ENCODE measurements around the gene GCHFR. TPM values are rescaled to one million over a fixed set of nuclear protein-coding genes. Genes with fewer than 3 reads are reported as not detected.
A peak's percentile ranks its signal among the peaks of the same experiment; 100 is the strongest.

The GCHFR gene
- polyA plus RNA-seq, 1 of the 3 experiments (the other 2 are of a cell fraction) = 0.67 TPM

- Histone ChIP-seq H3K4me1 (ENCODE audit: control insufficient read depth in 1 of 2, insufficient read depth in 2 of 2, low read depth in 1 of 2, low read length in 1 of 2) (peaks cover 38 to 59% of the 10 kb centered on the region in 2 experiments; a peak in 3 of 4 replicates), H3K36me3 (replicated peaks in 1 of 2; ENCODE audit: control insufficient read depth in 1 of 2, insufficient read depth in 2 of 2, low read length in 1 of 2) (peaks cover 0 to 4% of the 10 kb centered on the region in 2 experiments), H3K9me2 (no peaks in the 10 kb centered on the region), H3K4me3 (ENCODE audit: low read depth in 2 of 2, low read length in 1 of 2) (no peak overlapping the region), H3K4me2 (no peak overlapping the region), H3K9ac (no peak overlapping the region), H3K9me3 (no peaks in the 10 kb centered on the region), H3K79me2 (ENCODE audit: insufficient read depth) (no peaks in the 10 kb centered on the region), H4K20me1 (ENCODE audit: insufficient read depth) (no peaks in the 10 kb centered on the region), H2AFZ (ENCODE audit: low read depth) (no peak overlapping the region), H3K27ac (ENCODE audit: low read depth in 2 of 2, low read length in 1 of 2) (peak overlapping the region in 1 of 2 experiments; percentile 34; a peak in 1 of 4 replicates), H3K27me3 (ENCODE audit: insufficient read depth) (no peaks in the 10 kb centered on the region), H3F3A (replicated peaks; ENCODE audit: insufficient read depth) (peaks cover 12% of the 10 kb centered on the region)
- no peak for DNase-seq
- WGBS (ENCODE audit: low lambda C conversion rate) = 95% methylated on average over 8 of the region's 8 CpGs
- ChIA-PET POLR2A (no interaction called here), CTCF (interaction anchor here (1.4 to 31.8 kb wide), 3 partner anchors 18 to 109 kb away, joined by 5 to 555 read pairs (median 118); partner anchors contain the start of genes RHOV and RMDN3)
- TF ChIP-seq MEF2A (IDR thresholded peaks at IDR 0.05; ENCODE audit: borderline replicate concordance, low read depth) (no peak), TCF12 (IDR thresholded peaks at IDR 0.05) (no peak), FOXJ3 (CRISPR knock-in tag; IDR thresholded peaks at IDR 0.05) (no peak), NFIC (IDR thresholded peaks at IDR 0.05; ENCODE audit: borderline replicate concordance) (no peak), CTCF (IDR thresholded peaks at IDR 0.05) (no peak), RXRA (IDR thresholded peaks at IDR 0.05; ENCODE audit: borderline replicate concordance, low read depth) (no peak), SIN3A (IDR thresholded peaks at IDR 0.05; ENCODE audit: borderline replicate concordance, low read depth, low read length) (no peak), TAF1 (IDR thresholded peaks at IDR 0.05; ENCODE audit: borderline replicate concordance, low read depth, low read length) (no peak)
Measured at GRCh38 chr15:40764629-40765103, 798 bp downstream of the GCHFR start.

- no peaks in the 10 kb centered on the region for H3K79me2 ChIP-seq (ENCODE audit: insufficient read depth)
- H3K36me3 ChIP-seq (replicated peaks in 1 of 2; ENCODE audit: control insufficient read depth in 1 of 2, insufficient read depth in 2 of 2, low read length in 1 of 2) = peaks cover 0 to 4% of the 10 kb centered on the region in 2 experiments
- no peaks in the 10 kb centered on the region for H3K27me3 ChIP-seq (ENCODE audit: insufficient read depth)
- WGBS (ENCODE audit: low lambda C conversion rate) = 71% methylated on average over 7 of the region's 7 CpGs
- no peak overlapping the region for H3K9ac ChIP-seq
- H3K4me2 ChIP-seq = peak overlapping the region; percentile 42; the same call in 1 of the 2 replicates
- H3K27ac ChIP-seq (ENCODE audit: low read depth in 2 of 2, low read length in 1 of 2) = peak overlapping the region in 1 of 2 experiments; percentile 73; a peak in 2 of 4 replicates
- H3K4me3 ChIP-seq (ENCODE audit: low read depth in 2 of 2, low read length in 1 of 2) = no peak overlapping the region
- DNase-seq = peak; percentile 57
- H3K9me2 ChIP-seq = no peaks in the 10 kb centered on the region
- H3F3A ChIP-seq (replicated peaks; ENCODE audit: insufficient read depth) = peaks cover 12% of the 10 kb centered on the region
- POLR2A ChIA-PET = no interaction called here
- no peak overlapping the region for H2AFZ ChIP-seq (ENCODE audit: low read depth)
- no peaks in the 10 kb centered on the region for H4K20me1 ChIP-seq (ENCODE audit: insufficient read depth)
- CTCF ChIA-PET = interaction anchor here (0.8 to 31.8 kb wide), 7 partner anchors 10 to 91 kb away, joined by 3 to 555 read pairs (median 4); partner anchors contain the start of gene RMDN3
- H3K9me3 ChIP-seq = no peaks in the 10 kb centered on the region
- peaks cover 42 to 70% of the 10 kb centered on the region in 2 experiments; a peak in 3 of 4 replicates for H3K4me1 ChIP-seq (ENCODE audit: control insufficient read depth in 1 of 2, insufficient read depth in 2 of 2, low read depth in 1 of 2, low read length in 1 of 2)
- TF ChIP-seq RAD21 (IDR thresholded peaks at IDR 0.05; ENCODE audit: low read length) = no peak
- no peak for TF ChIP-seq TEAD4 (IDR thresholded peaks at IDR 0.05; ENCODE audit: borderline replicate concordance, insufficient read depth)
- no peak for TF ChIP-seq CTCF (IDR thresholded peaks at IDR 0.05)
- no peak for TF ChIP-seq USF2 (IDR thresholded peaks at IDR 0.05; ENCODE audit: borderline replicate concordance, low read depth, low read length)
- no peak for TF ChIP-seq MEF2A (IDR thresholded peaks at IDR 0.05; ENCODE audit: borderline replicate concordance, low read depth)
- no peak for TF ChIP-seq JUND (IDR thresholded peaks at IDR 0.05)
- TF ChIP-seq SMC3 (IDR thresholded peaks at IDR 0.05; ENCODE audit: low read depth, low read length) = no peak
- TF ChIP-seq CHD2 (IDR thresholded peaks at IDR 0.05; ENCODE audit: low read length, partially characterized antibody) = no peak
- TF ChIP-seq ELF1 (IDR thresholded peaks at IDR 0.05) = no peak
- TF ChIP-seq NRF1 (IDR thresholded peaks at IDR 0.05; ENCODE audit: low read depth, low read length) = no peak
- no peak for TF ChIP-seq PBX3 (IDR thresholded peaks at IDR 0.05)
- no peak for TF ChIP-seq RXRA (IDR thresholded peaks at IDR 0.05; ENCODE audit: borderline replicate concordance, low read depth)
- no peak for TF ChIP-seq EP300 (IDR thresholded peaks at IDR 0.05; ENCODE audit: borderline replicate concordance in 1 of 2, low read depth in 1 of 2, low read length in 1 of 2)
- TF ChIP-seq RCOR1 (IDR thresholded peaks at IDR 0.05; ENCODE audit: low read length) = no peak
- no peak for TF ChIP-seq FOSL2 (IDR thresholded peaks at IDR 0.05; ENCODE audit: borderline replicate concordance, low read depth)
- no peak for TF ChIP-seq RFX5 (IDR thresholded peaks at IDR 0.05; ENCODE audit: low read length)
- no peak for TF ChIP-seq GABPA (IDR thresholded peaks at IDR 0.05; ENCODE audit: low read depth)
Measured at GRCh38 chr15:40766194-40766815, 2.4 kb downstream of the GCHFR start.

Data from SK-N-SH (cell line).